GM18873 (cell line): ENCODE data around the gene CCR4.
"Not testable (repeated sequence)": the region's sequence is repeated elsewhere in the genome, so short reads cannot be mapped to it uniquely, and the experiment has no call there.

Source experiments
- ATAC-seq: cut with Tn5 transposase; IDR thresholded peaks from one replicate; pipeline ENCODE4 v1.9.1; 2021; ENCODE audit warnings: mild to moderate bottlenecking, moderate library complexity, moderate number of reproducible peaks; ENCODE audit not compliant: unreplicated experiment, low FRiP score

The CCR4 gene

GRCh38 chr3:32950516-32950915 lies 928 bp upstream of the CCR4 start:
- no peak for ATAC-seq

DNA sequence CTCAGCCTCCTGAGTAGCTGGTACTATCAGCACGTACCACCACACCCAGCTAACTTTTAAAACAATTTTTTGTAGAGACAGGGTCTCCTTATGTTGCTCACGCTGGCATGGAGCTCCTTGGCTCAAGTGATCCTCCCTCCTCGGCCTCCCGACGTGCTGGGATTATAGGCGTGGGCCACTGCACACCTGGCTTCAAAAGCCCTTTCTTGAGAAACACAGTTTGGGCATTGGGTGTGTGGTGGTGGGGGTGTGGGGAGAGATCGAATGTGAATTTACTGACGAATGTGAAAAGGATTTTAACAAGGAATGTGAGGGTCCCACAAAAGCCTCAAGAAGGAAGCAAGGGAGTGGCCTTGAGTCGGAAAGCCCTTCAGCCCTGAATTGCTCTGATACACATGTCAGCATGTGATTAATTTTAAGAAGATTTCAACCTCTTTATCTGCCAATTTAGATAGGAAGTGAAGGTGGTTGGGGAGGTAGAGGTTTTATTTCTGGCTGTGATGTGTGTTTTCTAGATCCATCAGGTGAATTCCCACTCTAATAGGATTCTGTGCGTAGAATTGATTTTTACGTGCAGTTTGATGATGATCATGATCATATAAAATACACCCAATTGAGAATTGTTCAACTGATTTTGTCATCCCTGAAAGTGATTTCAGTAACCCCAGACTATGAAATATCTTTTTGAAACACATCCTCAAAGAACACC lies 1.1 kb downstream of the CCR4 start:
- no peak for ATAC-seq

- no peak for ATAC-seq
Observed at GRCh38 chr3:32954506-32954905, 3.1 kb downstream of the CCR4 start.

DNA sequence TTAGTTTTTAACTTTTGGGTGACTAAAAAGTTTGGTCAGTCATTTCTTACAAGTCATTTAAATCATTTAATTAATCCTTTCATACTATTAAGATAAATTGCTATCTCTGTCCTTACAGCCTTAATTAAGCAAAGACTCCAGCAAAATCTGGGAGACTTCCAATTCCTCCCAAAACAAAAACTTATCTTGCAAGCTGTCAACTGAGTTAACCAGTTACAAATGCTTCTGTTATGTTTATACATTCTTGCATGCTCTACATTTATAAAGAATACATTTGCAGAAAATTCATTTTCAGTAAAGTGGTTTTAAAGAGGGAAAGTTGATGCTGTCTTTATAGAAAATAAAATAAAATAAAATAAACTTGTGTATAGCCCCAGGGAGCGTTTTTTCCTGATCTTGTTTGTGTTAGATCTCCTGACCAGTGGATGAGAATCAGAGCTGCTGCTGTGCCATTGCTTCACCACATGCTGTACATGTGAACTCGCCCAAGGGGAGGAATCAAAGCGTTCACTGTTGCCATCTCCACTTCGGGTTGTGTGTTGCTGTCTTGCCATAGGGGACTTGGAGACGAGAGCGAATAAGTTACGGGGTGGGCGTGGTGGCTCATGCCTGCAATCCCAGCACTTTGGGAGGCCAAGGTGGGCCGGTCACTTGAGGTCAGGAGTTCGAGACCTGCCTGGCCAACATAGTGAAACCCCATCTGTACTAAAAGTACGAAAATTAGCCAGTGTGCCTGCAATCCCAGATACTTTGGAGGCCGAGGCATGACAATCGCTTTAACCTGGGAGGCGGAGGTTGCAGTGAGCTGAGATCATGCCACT lies 5.5 kb downstream of the CCR4 start:
- ATAC-seq, result no peak

DNA sequence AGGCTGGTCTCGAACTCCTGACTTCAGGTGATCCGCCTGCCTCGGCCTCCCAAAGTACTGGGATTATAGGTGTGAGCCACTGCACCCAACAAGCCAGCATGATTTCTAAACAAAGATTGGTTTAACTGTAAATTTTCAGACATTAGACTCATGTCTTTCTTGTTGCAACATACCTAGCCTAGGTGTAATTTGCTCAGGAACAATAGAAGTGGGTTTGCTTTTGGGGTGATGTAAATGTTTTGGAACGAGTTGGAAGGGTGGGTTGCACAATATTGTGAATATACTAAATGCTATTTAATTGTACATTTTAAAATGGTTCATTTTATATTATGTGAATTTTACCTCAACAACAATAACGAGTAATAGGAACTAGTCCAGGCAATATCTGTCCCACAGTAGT lies 7.1 kb downstream of the CCR4 start:
- ATAC-seq, result no peak

DNA sequence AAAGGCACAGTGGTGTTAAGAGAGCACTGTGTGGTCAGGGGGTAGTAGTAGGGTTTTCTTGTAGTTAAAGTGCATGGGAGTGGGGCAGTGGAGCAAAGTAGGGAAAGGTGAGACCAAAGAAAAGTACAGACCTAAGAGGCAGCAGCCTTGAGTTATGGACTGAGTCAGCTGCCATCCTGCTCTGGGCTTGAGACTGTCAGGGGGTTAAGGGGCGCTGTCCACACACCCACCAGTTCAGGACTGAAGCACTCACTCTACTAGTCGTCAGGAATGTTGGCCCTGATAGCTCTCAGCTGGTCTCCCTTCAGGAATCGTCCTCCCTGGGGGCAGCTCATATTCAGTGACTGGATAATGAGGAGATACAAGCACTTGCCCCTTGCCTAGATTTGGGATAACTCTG lies 7.9 kb downstream of the CCR4 start:
- ATAC-seq, result no peak

DNA sequence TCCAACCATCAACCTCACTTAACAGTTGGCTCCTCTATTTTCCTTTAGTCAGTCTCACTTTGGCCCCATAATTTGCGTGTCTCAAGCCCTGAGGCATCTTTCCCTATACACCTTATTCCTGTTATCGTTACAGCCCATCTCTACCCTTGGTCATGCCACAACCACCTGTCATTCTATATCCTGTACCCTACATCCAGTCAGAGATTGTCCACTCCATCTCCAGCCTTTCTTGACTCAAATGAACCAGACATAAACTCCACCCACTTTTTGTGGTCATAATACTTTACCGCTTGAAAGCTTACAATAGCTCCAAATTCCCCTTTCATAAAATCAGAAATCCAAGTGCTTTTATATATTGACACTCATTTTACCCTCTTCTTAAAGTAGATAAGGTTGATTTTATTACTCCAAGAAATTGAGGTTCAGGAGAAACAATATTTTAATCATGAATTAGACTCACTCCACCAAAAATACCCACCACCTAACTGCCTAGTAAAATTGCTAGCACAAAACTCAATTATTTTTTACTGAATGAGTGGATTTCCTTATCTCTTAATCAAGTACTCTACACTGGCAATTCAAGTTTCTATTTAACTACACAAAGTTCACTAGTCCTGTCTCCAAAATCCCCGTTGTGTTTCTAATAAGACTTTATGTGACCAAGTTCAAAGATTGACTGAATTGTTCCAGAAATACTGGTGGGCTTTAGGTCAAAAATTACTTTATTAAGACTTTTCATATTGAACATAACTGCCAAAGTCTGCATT lies 9.1 kb downstream of the CCR4 start:
- ATAC-seq, result no peak

- no peak for ATAC-seq
Observed at GRCh38 chr3:32961189-32961715, 9.8 kb downstream of the CCR4 start.

DNA sequence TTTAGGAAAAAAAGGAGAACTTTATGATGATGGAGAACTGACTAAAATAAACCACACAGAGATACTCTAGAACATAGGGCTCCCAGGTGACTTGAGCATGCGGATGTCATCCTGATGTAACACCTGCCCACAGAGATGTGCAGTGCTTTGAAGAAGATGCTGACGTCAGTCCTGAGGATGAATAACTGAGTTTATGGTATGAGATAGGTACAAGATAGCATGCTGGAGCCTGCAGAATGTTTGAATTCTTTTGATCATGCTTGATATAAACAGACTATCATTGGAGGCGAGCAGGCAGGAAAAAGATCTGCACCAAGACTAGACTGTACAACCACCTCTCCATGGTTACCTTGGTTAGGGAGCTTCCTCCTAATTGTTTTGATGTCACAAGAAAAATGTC lies 12.4 kb downstream of the CCR4 start:
- ATAC-seq, result no peak

DNA sequence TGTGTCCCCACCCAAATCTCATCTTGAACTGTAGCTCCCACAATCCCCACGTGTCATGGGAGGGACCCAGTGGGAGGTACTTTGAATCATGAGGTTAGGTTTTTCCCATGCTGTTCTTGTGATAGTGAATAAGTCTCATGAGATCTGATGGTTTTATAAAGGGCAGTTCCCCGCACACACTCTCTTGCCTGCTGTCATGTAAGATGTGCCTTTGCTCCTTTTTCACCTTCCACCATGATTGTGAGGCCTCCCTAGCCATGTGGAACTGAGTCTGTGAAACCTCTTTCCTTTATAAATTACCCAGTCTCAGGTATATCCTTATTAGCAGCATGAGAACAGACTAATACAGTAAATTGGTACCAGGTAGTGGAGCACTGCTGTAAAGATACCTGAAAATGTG lies 13.3 kb downstream of the CCR4 start:
- not testable (repeated sequence) for ATAC-seq

GRCh38 chr3:32965617-32966213 lies 14.3 kb downstream of the CCR4 start:
- not testable (repeated sequence) for ATAC-seq

- not testable (repeated sequence) for ATAC-seq
Observed at GRCh38 chr3:32966627-32967026, 15.2 kb downstream of the CCR4 start.

GRCh38 chr3:32968166-32968919 lies 16.9 kb downstream of the CCR4 start:
- ATAC-seq, result no peak

DNA sequence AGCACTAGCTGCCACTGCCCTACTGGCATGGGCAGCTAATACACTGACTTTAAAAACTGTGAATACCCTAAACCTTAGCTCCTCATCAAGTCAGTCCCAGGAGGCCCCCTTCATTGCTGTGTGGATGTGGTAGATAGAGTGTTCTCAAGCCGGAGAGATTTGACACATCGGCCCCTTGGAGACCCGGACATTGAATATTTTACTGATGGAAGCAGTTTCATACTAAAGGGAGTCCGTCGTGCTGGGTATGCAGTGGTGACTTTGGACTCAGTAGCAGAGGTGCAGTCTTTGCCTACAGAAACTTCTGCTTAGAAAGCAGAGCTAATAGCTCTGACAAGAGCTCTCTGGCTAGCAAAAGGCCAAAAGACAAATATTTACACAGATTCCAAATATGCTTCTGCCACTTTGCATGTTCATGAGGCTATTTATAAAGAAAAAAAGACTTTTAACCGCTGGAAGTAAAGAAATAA lies 17.5 kb downstream of the CCR4 start:
- no peak for ATAC-seq

DNA sequence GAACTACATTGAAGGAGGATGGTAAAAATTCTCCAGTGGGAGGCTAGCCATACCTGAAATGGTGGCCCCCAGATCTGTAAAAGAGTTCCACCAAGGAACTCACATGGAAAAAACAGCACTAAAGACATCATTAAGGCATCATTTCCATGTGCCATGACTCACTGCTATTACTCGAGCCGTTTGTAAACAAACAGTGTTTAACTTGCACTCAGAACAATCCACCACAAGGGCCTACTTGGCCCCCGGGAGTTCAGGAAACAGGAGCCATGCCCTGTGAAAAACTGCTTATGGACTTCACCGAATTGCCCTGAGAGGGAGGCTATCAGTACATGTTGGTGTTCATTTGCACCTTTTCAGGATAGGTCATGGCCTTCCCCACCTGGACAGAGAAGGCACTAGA lies 18.2 kb downstream of the CCR4 start:
- ATAC-seq, result no peak

GRCh38 chr3:32971291-32971690 lies 19.8 kb downstream of the CCR4 start:
- ATAC-seq, result not testable (repeated sequence)

- no peak for ATAC-seq
Observed at GRCh38 chr3:32972482-32973146, 21.2 kb downstream of the CCR4 start.

DNA sequence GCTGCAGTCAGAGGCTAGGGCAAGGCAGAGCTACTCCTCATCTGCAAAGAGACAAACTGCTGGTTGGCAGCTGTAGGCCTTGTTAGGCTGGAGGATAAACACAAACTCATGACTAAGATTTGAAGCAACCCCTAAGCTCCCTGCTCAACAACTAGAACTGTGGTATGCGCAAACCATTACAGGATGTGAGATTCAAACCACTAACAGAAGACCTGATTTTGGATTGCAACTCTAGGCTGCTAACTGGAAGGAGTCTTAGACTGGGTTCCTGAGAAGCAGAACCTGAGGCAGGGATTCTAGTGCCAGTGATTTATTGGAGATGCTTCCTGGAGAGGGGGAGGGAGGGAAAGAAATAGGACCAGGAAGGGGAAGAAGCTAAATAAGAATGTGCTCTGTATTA lies 22.5 kb downstream of the CCR4 start:
- ATAC-seq, result peak; percentile 81

- ATAC-seq, result no peak
Observed at GRCh38 chr3:32975891-32976595, 24.6 kb downstream of the CCR4 start.
